Keratinocyte (primary cell): ENCODE data around the gene CFAP46. TPM values are rescaled to one million over a fixed set of nuclear protein-coding genes. Genes with fewer than 3 reads are reported as not detected.

ENCODE experiments used
- DNase-seq: peaks from one replicate; pipeline ENCODE4 v3.0.0-alpha.2; 2011; ENCODE audit warnings: low read depth, missing footprints, low spot score
- FAIRE-seq: peaks from 2 replicates; lab custom pipeline; 2011; peaks lifted over from hg19 to GRCh38; lab: Jason Lieb, UNC
- H2AFZ ChIP-seq: 2 replicates; pipeline ENCODE4 v1.6.0; 2012; ENCODE audit warnings: low read length, control low read depth, inconsistent platforms; ENCODE audit not compliant: control insufficient read depth
- H3K27ac ChIP-seq: 2 replicates; pipeline ENCODE4 v1.5.1; 2011; ENCODE audit warnings: low read length; ENCODE audit not compliant: control insufficient read depth, insufficient read depth
- H3K27me3 ChIP-seq: 3 replicates; pipeline ENCODE4 v1.6.0; 2011; ENCODE audit warnings: low read length; ENCODE audit not compliant: control insufficient read depth, insufficient read depth; ENCODE audit errors: extremely low read depth
- H3K36me3 ChIP-seq, 2 experiments: 2 replicates in 1 of 2; 3 replicates in 1 of 2; pipeline ENCODE4 v1.5.1; 2011; ENCODE audit warnings: low read length in 2 of 2, mild to moderate bottlenecking in 1 of 2; ENCODE audit not compliant: control insufficient read depth in 2 of 2, insufficient read depth in 2 of 2; ENCODE audit errors: extremely low read depth in 1 of 2
- H3K4me1 ChIP-seq: 3 replicates; pipeline ENCODE4 v1.5.1; 2011; ENCODE audit warnings: low read length; ENCODE audit not compliant: control insufficient read depth, insufficient read depth; ENCODE audit errors: extremely low read depth
- H3K4me2 ChIP-seq: 3 replicates; pipeline ENCODE4 v1.6.0; 2011; ENCODE audit warnings: low read depth, low read length; ENCODE audit not compliant: control insufficient read depth, insufficient read depth; ENCODE audit errors: extremely low read depth
- H3K4me3 ChIP-seq, 3 experiments: fragments of 200-600 bp in 1 of 3; sonication (generic) in 1 of 3; 2 replicates in 2 of 3; 3 replicates in 1 of 3; pipeline ENCODE4 v1.5.1; 2011 to 2016; ENCODE audit warnings: low read length in 3 of 3, mild to moderate bottlenecking in 3 of 3, control low read depth in 2 of 3, inconsistent platforms in 1 of 3, low read depth in 1 of 3, mixed read lengths in 1 of 3, mixed run types in 1 of 3, moderate library complexity in 1 of 3; ENCODE audit not compliant: control insufficient read depth in 2 of 3, insufficient read depth in 2 of 3; ENCODE audit errors: extremely low read depth in 1 of 3
- H3K79me2 ChIP-seq: 2 replicates; pipeline ENCODE4 v1.6.0; 2012; ENCODE audit warnings: low read length; ENCODE audit not compliant: control insufficient read depth, insufficient read depth
- H3K9ac ChIP-seq: 3 replicates; pipeline ENCODE4 v1.6.0; 2011; ENCODE audit warnings: low read length; ENCODE audit not compliant: control insufficient read depth, insufficient read depth; ENCODE audit errors: extremely low read depth
- H3K9me1 ChIP-seq: 3 replicates; pipeline ENCODE4 v1.6.0; 2011; ENCODE audit warnings: low read length; ENCODE audit not compliant: control insufficient read depth, insufficient read depth; ENCODE audit errors: extremely low read depth
- H3K9me3 ChIP-seq: 2 replicates; pipeline ENCODE4 v1.5.1; 2012; ENCODE audit warnings: low read depth, low read length; ENCODE audit not compliant: control insufficient read depth
- H4K20me1 ChIP-seq: 3 replicates; pipeline ENCODE4 v1.6.0; 2011; ENCODE audit warnings: low read length; ENCODE audit not compliant: control insufficient read depth, insufficient read depth; ENCODE audit errors: extremely low read depth
- EZH2 ChIP-seq: IDR thresholded peaks from one replicate; pipeline ENCODE4 v1.6.1; 2012; ENCODE audit warnings: inconsistent platforms, mild to moderate bottlenecking, low read length, moderate library complexity
- dilution Hi-C: fragments of 300-500 bp; cut with MboI; formaldehyde crosslinking; loops from one replicate; pipeline ENCODE4 v1.7.0; 2020; ENCODE audit warnings: low sequenced_read_pairs; ENCODE audit not compliant: extremely low pct_ligation_motif_present
- polyA plus RNA-seq, 5 experiments: library from polyadenylated mRNA; depleted of rRNA in 3 of 5; stranded (reverse) in 3 of 5; stranded (forward) in 1 of 5; unstranded in 1 of 5; fragments of >200 nt; gene quantifications; 1 replicate in 1 of 5; 2 replicates in 3 of 5; 3 replicates in 1 of 5; pipeline versions ENCODE4 v1.2.1 to v1.2.3, GENCODE V29; 2011 to 2012; ENCODE audit warnings: missing spikeins in 2 of 5, low read depth in 1 of 5, low replicate concordance in 1 of 5
- TF ChIP-seq, protein P1 (sequence below), 3 experiments: IDR thresholded peaks in 1 of 3; conservative IDR thresholded peaks in 1 of 3; optimal IDR thresholded peaks in 1 of 3; 2 replicates in 2 of 3; 3 replicates in 1 of 3; pipeline versions ENCODE3 to v1.5.1; 2011; ENCODE audit warnings: low read length in 3 of 3, mild to moderate bottlenecking in 3 of 3, moderate library complexity in 2 of 3, control low read depth in 1 of 3, inconsistent platforms in 1 of 3; ENCODE audit not compliant: insufficient read depth in 2 of 3; ENCODE audit errors: extremely low read depth in 1 of 3

CFAP46 gene
- polyA plus RNA-seq, 1 donor (not counting 4 experiments of a cell fraction or from before 2014, with no cell fraction given): 1.00 TPM

DNA sequence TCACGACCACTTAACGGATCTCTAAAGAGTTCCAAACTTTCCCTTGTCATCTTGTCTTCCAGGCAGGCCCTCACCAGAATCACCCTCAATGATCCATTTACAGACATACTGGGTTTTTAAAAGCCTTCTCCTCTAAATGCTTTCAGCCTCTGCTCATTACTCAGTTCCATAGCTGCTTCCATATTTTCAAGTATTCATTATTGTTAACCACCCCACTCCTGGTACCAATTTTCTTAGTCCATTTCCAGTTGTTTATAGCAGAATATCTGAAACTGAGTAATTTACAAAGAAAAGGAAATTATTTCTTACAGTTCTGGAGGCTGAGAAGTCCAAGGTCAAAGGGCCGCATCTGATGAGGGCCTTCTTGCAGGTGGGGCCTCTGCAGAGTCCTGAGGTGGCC is 100.0 kb downstream of the CFAP46 start:
- Histone ChIP-seq H3K27me3 (no peaks in the 10 kb centered on the region), H3K9me1 (no peaks in the 10 kb centered on the region), H3K27ac (no peak overlapping the region), H3K4me1 (no peaks in the 10 kb centered on the region), H4K20me1 (no peaks in the 10 kb centered on the region), H3K9ac (no peak overlapping the region), H3K36me3 (no peaks in the 10 kb centered on the region), H3K79me2 (no peaks in the 10 kb centered on the region), H3K4me3 (no peak overlapping the region), H3K9me3 (peaks cover 22% of the 10 kb centered on the region), H2AFZ (no peak overlapping the region), H3K4me2 (no peak overlapping the region)
- DNase-seq (no peak), FAIRE-seq (no peak)
- dilution Hi-C loops: no loop called here
- TF ChIP-seq EZH2: no peak
- TF ChIP-seq, protein P1, sequence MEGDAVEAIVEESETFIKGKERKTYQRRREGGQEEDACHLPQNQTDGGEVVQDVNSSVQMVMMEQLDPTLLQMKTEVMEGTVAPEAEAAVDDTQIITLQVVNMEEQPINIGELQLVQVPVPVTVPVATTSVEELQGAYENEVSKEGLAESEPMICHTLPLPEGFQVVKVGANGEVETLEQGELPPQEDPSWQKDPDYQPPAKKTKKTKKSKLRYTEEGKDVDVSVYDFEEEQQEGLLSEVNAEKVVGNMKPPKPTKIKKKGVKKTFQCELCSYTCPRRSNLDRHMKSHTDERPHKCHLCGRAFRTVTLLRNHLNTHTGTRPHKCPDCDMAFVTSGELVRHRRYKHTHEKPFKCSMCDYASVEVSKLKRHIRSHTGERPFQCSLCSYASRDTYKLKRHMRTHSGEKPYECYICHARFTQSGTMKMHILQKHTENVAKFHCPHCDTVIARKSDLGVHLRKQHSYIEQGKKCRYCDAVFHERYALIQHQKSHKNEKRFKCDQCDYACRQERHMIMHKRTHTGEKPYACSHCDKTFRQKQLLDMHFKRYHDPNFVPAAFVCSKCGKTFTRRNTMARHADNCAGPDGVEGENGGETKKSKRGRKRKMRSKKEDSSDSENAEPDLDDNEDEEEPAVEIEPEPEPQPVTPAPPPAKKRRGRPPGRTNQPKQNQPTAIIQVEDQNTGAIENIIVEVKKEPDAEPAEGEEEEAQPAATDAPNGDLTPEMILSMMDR (optimal IDR thresholded peaks at IDR 0.05 in 1 of 3, IDR thresholded peaks at IDR 0.05 in 1 of 3, conservative IDR thresholded peaks at IDR 0.05 in 1 of 3; ENCODE audit: extremely low read depth in 1 of 3, insufficient read depth in 2 of 3, low read length in 3 of 3): no peak

DNA sequence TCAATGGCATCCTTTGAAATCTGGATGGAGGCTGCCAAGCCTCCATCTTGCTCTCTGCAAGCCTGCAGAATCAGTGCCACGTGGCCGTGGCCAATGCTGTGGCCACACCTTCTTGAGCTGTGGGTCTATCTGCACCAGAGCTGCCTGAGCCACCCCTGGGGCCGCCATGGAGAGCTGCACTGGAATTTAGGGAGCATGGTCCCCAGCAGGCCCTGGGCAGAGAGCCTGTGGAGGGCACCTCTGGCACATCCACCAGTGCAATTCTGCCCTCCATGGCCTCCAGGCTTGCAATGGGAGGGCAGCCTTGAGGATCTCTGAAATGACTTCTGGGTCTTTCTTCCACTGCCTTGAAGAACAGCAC is 100.8 kb downstream of the CFAP46 start:
- H3K9ac ChIP-seq: no peak overlapping the region
- H3K79me2 ChIP-seq: no peaks in the 10 kb centered on the region
- H3K9me1 ChIP-seq: no peaks in the 10 kb centered on the region
- H3K4me1 ChIP-seq: no peaks in the 10 kb centered on the region
- no peaks in the 10 kb centered on the region for H3K36me3 ChIP-seq
- H4K20me1 ChIP-seq: no peaks in the 10 kb centered on the region
- H3K27me3 ChIP-seq: no peaks in the 10 kb centered on the region
- H3K9me3 ChIP-seq: peaks cover 23% of the 10 kb centered on the region
- H3K4me3 ChIP-seq: no peak overlapping the region
- FAIRE-seq (no peak), DNase-seq (no peak)
- no peak overlapping the region for H3K4me2 ChIP-seq
- H3K27ac ChIP-seq: no peak overlapping the region
- dilution Hi-C loops: no loop called here
- TF ChIP-seq, protein P1 (optimal IDR thresholded peaks at IDR 0.05 in 1 of 3, IDR thresholded peaks at IDR 0.05 in 1 of 3, conservative IDR thresholded peaks at IDR 0.05 in 1 of 3; ENCODE audit: extremely low read depth in 1 of 3, insufficient read depth in 2 of 3, low read length in 3 of 3): no peak
- no peak for TF ChIP-seq EZH2
- no peak overlapping the region for H2AFZ ChIP-seq
